Endothelial cell of umbilical vein (primary cell): Measurements from ENCODE around the gene IBA57.

Experiments
- CTCF ChIP-seq, 2 donors: IDR thresholded peaks; 1 replicate in 1 of 2; 2 replicates in 1 of 2; pipeline ENCODE4 v1.5.1; 2011; ENCODE audit warnings: low read length in 2 of 2, mild to moderate bottlenecking in 2 of 2, moderate library complexity in 2 of 2, control low read depth in 1 of 2, inconsistent platforms in 1 of 2, low read depth in 1 of 2; ENCODE audit not compliant: insufficient read depth in 1 of 2; ENCODE audit errors: extremely low read depth in 1 of 2
- EZH2 ChIP-seq: IDR thresholded peaks from 2 replicates; pipeline ENCODE4 v1.6.1; 2012; ENCODE audit warnings: borderline replicate concordance, low read depth, mild to moderate bottlenecking, moderate library complexity, low read length, inconsistent platforms; ENCODE audit not compliant: severe bottlenecking
- POLR2A ChIP-seq: IDR thresholded peaks from 2 replicates; pipeline ENCODE4 v1.6.1; 2012; ENCODE audit warnings: low read depth, mild to moderate bottlenecking, control low read depth, low read length

- TF ChIP-seq EZH2 (no peak), CTCF (IDR thresholded peaks at IDR 0.05; ENCODE audit: extremely low read depth in 1 of 2, insufficient read depth in 1 of 2, low read depth in 1 of 2, low read length in 2 of 2) (no peak), POLR2A (no peak)
Measured at GRCh38 chr1:228141226-228142044, 24.2 kb upstream of the IBA57 start.
